OCI-M1 (cell line): ENCODE results near the gene COPS6.

Experiments
- DNase-seq: peaks from one replicate; lab custom pipeline; 2025; lab: John Stamatoyannopoulos, UW

Gene COPS6

GRCh38 chr7:100102950-100103840, 14.4 kb downstream of the COPS6 start:
- no peak for DNase-seq

GRCh38 chr7:100105534-100105933, 16.8 kb downstream of the COPS6 start:
- no peak for DNase-seq

GRCh38 chr7:100106633-100107032, 17.9 kb downstream of the COPS6 start:
- no peak for DNase-seq

DNA sequence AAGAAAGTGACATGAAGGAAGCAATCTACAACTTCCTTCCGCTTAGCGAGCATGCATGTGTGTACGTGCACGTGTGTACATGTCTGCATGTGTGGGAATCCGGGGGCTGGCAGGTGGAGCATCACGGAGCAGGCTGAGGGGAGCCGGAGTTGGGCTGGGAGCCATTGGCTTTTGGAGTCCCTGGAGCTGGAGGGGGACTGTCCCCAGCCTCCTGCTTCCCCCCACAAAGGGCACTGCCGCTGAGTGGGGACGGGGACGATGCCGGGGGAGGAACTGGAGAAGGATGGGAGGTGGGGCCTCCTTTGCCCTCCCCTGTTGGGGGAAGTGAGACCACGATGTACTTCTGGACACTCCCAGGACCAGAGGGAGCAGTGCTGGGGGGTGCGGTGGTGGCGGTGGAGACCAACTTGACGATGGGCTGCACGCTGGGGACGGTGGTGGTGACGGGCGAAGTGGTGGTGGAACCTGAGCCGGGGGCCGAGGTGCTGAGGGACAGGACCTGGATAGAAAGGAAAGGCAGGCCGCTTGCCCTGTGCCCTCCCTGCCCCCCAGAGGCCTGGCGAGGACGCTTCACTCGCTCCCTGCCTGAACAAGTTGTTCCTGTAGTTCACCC, 18.5 kb downstream of the COPS6 start:
- DNase-seq: no peak

GRCh38 chr7:100107890-100108289, 19.1 kb downstream of the COPS6 start:
- no peak for DNase-seq

DNA sequence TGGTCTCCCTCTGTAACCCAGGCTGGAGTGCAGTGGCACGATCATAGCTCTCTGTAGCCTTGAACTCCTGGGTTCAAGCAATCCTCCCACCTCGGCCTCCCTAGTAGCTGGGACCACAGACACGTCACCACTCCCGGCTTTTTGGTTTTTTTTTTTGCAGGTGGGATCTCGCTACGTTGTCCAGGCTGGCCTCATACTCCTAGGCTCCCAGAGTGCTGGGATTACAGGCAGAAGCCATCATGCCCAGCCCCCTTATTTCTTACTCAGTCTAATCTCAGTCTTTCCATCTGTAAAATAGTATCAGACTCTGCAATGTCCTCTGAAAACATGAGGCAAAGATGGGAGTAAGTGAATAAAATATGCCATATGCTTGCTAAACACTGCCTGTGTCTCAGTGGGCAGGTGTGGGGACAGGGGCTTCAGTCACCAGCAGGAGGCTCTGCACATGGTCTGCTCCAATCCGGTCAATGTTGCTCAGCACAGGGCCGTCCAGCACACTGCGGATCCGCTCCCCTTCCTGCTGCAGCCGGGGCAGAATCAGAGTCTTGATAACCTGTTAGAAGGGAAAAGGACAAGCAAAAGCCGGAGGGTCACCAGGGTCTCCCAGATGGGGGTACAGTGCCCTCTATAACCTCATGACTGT, 20.9 kb downstream of the COPS6 start:
- DNase-seq: no peak

DNA sequence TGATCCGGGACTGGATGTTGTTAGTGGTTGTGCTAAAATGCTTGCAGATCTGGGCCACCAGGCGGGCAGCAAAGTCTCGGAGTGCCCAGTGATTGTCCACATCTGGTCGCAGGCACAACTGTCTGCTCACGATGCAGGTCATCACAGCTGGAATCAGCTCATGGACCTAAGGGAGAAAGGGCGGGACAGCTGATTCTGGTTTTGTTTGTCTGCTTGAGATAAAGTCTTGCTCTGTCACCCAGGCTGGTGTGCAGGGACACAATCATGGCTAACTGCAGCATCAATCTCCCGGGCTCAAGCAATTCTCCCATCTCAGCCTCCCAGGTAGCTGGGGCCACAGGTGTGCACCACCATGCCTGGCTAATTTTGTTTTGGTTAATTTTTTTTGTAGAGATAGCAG, 22.4 kb downstream of the COPS6 start:
- DNase-seq: no peak

DNA sequence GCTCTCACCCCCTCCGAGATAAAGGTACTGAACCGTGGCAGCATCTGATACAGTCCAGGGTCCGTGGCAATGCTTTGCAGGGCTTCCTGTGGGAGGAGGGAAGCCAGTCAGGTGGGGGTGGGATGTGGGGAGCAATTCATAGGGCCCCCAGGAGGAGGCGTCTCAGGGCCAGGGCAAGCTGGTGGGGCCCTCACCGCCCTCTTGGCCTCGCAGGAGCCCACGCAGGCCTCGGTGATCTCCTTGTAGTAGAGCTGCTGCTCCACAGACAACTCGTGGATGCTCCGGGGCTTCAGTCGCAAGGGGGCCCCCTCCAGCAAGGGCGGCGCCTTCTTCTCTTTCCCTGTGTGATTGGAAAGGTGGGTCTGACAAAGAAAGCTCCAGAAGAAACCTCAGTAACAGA, 23.1 kb downstream of the COPS6 start:
- no peak for DNase-seq

DNA sequence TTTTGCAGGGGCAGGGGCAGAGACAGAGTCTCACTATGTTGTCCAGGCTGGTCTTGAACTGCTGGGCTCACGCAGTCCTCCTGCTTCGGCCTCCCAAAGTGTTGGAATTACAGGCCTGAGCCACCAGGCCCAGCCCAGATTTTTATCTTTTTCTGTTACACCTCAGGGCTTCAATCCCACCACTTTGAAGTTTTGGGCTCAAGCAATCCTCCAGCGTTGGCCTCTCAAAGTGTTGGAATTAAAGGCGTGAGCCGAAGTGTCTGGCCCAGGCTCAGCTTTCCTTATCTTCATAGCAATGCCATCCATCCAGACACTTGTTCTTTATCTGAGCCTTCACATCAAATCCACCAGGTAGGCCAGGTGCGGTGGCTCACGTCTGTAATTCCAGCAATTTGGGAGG, 26.3 kb downstream of the COPS6 start:
- DNase-seq: no peak

- peak; percentile 68 for DNase-seq
These were observed 29.8 kb downstream of the COPS6 start for GRCh38 chr7:100118388-100119071.

- DNase-seq: peak; percentile 99
These were observed 30.6 kb downstream of the COPS6 start, which contains the start of the genes CNPY4 and TAF6 for GRCh38 chr7:100119072-100119969. Gene CNPY4 (plus strand): TSS chr7:100119634. CDS start chr7:100119745, 111 bp downstream. Gene TAF6 (minus strand): TSS chr7:100119358. CDS start chr7:100114209, 5,149 bp downstream.

DNA sequence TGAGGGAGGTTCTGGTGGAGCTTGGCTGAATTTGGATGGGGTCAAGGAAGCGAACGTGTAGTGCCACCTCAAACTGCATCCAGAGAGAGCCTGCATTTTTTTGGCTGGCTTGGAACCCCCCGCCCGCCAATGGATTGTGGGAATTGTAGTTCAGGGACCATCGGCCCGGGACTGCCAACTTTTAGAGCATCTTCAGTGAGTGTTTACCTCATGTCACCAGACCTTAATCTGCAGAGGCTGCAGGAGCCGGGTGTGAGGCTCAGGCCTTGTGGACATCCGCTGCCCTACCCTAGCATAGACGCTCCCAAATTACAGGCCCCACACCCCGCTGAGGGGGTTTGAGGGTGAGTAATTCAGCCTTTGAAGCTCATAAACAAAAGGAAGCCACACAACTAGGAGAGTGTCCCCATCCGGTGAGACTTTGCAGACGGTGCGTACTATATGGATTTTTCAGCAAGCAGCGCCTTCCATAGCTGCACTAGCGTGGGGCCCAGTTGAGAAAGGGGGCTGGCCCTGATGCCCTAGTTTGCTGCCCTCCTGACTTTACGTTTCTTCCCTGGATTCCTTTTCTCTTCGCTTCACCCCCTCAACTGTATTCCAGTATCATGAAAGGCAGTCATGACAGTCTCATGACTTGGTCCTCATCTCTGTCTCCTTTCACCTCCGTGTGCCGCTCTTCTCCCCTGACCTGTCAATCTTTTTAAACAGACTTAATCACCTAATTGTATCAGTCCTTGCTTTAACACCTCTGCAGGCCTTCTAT, 31.4 kb downstream of the COPS6 start:
- DNase-seq: peak; percentile 90

GRCh38 chr7:100120733-100121036, 31.9 kb downstream of the COPS6 start:
- no peak for DNase-seq

DNA sequence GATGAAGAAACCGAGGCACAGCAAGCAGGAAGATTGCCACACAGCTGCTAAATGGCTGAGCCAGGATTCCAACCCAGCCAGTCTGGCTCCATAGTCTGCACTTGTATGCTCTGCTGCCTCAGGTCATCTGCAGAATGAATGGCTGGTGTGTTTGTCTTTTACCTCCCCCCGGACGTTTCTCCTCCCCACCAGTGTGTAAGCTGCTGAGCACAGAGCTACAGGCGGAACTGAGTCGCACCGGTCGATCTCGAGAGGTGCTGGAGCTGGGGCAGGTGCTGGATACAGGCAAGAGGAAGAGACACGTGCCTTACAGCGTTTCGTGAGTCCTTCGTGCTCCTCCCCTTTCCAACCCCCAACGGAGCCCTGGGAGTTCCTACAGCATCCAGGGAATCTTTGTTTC, 33.3 kb downstream of the COPS6 start:
- DNase-seq: no peak

- peak; percentile 79 for DNase-seq
These were observed 33.8 kb downstream of the COPS6 start for GRCh38 chr7:100122568-100122967.

DNA sequence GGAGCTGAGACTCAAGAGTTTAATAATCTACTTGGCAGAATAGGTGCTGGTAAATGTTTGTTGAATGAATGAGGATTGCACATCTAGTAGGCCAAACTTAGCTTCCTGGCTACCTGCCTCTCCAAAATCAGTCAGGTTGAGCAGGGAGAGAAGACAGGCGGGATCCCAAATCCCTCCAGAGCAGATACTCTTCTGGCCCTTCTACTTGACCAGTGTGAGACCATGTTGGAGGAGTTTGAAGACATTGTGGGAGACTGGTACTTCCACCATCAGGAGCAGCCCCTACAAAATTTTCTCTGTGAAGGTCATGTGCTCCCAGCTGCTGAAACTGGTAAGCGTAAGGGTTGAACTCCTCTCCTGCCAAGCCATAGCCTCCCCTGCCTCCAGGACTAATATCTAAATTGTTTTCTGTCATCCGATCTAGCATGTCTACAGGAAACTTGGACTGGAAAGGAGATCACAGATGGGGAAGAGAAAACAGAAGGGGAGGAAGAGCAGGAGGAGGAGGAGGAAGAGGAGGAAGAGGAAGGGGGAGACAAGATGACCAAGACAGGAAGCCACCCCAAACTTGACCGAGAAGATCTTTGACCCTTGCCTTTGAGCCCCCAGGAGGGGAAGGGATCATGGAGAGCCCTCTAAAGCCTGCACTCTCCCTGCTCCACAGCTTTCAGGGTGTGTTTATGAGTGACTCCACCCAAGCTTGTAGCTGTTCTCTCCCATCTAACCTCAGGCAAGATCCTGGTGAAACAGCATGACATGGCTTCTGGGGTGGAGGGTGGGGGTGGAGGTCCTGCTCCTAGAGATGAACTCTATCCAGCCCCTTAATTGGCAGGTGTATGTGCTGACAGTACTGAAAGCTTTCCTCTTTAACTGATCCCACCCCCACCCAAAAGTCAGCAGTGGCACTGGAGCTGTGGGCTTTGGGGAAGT, 35.8 kb downstream of the COPS6 start:
- DNase-seq: no peak

DNA sequence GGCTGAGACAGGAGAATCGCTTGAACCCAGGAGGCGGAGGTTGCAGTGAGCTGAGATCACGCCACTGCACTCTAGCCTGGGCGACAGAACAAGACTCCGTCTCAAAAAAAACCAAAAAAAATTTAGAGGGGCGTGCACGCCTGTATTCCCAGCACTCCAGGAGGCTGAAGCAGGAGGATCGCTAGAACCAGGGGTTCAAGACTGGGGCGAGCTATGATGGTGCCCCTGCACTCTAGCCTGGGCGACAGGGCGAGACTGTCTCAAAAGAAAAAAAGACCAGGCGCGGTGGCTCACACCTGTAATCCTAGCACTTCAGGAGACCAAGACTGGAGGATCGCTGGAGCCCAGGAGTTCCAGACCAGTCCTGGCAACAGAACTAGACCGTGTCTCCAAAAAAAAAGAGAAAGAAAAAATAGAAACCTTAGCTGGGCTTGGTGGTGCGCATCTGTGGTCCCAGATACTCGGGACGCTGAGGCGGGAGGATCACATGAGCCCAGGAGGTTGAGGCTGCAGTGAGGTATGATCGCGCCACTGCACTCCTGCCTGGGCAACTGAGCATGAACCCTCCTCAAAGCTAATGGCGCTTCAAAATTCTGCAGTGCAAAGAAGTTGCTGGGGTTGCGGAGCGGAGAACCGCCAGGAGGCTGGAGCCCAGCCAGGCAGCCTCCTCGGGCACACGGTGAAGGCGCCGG, 37.6 kb downstream of the COPS6 start:
- DNase-seq: no peak

- peak; percentile 98 for DNase-seq
These were observed 38.4 kb downstream of the COPS6 start, which contains the start of gene MBLAC1 for GRCh38 chr7:100126931-100127865. Gene MBLAC1 (plus strand): TSS chr7:100126967. CDS start chr7:100127396, 429 bp downstream.
